ENCODE measurements around the gene LOX.

The LOX gene, protein sequence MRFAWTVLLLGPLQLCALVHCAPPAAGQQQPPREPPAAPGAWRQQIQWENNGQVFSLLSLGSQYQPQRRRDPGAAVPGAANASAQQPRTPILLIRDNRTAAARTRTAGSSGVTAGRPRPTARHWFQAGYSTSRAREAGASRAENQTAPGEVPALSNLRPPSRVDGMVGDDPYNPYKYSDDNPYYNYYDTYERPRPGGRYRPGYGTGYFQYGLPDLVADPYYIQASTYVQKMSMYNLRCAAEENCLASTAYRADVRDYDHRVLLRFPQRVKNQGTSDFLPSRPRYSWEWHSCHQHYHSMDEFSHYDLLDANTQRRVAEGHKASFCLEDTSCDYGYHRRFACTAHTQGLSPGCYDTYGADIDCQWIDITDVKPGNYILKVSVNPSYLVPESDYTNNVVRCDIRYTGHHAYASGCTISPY

DNA sequence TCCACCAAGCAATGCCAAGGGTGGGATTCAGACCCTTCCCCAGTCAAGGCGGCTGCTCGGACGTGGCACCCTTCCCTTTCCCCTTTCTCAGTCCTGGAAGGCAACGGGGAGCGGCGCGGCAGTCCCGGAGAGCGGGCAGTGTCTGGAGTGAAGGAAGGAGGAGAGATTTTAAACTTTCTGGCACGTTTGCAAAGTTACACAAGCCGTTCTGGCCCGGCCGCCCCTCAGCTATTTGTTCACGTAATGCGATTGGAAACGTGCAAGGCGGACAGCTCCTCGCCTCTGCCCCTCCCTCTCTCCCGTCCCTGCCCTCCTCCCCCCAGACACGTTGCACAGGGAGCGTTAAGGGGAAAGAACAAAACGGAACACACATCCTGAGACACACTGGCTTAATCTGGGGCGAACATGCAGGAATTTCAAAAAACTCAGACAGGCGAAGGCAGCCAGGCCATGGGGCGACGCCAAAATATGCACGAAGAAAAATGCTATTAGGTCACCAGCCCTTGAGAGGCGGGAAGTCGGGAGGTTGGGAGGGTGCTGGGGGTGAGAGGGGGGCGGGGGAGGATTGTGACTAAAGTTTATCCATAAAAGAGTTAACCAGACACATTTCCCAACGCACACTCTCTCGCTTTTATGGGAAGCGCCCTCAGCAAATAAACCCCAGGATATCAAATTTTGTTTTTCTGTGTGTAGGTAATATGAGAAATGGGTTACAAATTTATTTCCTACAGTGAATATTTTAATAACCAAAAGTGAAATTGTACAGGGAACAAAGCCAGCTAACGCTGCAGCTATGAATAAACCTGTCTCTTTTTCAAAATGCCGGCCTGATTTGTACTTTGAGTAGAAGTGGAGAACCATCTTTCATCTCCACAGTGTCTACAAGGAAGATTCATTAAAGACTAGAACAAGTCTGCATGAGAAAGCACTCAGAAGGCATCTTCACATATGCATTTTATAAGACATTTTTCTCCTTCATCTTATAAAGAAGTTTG is at the start of gene LOX:
LOX (minus strand) TSS at position 144 of the 995 bp plus-strand sequence. CDS start 274 bp downstream, outside the sequence.
- peak; percentile 73 for DNase-seq (ENCODE audit: low spot score)

DNA sequence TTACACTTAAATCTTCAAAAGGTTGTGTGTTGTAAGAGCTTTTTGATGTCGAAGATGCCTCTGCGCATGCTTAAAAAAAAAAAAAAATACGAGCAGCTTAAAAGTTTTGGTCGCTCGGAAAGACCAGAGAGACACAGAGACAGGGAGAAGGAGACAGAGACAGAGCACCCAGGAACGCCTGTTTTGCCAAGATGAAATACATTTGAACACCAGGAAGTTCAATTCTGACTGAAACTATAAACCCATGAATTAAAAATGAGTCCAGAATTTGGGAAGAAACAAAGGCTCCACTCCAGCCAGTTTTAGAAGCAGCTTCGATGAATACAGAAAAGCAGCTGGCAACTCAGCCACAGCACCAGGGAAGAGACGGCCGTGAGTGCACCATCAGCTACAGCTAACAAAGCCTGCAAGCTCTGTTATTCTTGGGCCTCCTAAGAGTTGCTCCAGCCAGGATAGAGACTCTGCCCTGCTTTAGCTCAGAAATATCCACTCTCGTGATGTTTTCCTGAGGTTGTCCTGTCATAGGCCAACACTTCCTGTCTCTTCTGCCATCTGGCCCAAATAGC is 48.8 kb upstream of the LOX start:
- no peak for DNase-seq (ENCODE audit: low spot score)

DNA sequence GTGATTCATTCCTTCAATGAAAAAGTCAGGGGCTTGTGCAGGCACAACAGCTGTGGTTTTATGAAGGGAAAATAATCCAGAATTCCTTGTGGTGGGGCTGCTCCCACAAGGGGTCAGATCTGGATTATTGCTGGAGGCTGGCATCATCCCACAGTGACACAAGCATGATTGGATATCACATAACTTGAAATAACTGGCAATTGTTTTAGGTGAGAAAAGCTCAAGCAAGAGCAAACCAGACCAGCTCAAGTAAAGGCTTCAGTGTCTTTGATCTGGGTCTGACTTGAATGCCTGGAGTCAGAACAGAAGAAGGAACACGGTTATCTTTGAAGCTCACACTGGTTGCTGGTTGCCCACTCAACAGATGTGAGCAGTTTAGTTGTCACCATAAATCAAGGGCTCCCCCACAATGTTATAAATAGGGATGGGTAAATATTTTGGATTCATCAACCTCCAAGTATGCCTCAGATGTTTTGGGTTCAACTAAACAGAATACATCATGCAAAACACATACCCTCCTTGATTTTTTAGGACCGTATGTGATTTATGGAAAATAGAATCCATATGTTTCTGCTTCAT is 48.2 kb upstream of the LOX start:
- DNase-seq (ENCODE audit: low spot score) = no peak

DNA sequence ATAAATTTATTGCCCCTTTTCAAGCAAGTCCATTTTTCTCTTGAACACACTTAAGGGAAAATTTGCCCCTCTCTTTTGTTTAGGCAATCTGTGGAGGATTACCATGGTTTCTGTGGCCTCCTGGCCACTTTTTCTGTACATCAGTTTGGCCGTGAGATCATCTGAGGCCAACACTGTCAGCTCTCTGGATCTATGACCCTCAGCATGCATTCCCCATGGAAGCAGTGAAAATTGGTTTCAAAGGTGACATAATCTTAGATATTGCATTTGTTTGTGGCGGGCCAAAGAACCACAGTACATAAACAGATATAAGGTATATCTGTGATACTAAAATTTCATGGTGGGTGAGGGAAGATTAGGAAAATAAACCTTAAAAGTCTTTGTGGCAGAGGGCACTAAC is 46.7 kb upstream of the LOX start:
- DNase-seq (ENCODE audit: low spot score) = no peak

DNA sequence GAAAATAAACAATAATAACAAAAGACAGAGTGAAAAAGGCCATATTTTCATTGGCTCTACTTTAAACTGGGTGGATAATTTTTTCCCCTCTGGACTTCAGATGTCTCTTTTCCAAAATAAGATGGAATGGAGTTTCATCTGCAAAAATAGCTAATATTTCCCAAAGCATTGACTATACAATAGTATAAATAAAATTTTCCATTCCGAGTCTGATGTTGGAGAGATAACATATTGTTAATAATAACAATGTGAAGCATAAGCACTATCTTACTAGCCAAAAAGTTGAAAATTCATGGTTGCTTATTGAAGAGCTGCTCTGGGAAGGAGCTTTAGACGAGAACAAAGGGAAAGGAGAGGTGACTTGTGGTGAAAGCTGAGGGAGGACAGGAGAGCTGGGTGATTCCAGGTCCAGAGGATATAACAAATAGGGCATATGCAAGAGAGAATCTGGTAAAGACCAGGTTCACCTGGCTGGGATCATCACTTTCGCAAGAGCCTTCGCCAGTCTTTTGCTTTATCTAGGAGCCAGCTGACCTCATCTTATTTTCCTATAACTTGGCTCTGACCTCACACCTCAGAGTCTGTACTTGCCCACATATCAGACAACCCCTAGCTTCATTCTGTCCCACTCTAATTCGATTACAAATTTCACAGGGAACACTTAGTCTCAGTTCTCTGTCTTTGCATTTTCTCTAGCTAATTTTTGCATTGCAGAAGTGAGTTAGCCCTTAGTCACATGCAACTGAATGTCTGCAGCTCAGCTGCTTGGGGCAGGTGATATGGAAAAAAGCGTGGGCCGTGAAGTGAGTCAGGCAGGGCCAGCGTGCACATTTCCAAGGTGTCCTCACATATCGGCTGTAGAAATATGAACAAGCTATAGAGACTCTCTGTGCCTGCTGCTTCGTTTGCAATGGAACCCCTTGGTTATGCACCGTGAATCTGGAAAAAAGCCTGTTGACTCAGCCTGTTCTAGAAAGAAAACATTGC is 43.7 kb upstream of the LOX start:
- no peak for DNase-seq (ENCODE audit: low spot score)

DNA sequence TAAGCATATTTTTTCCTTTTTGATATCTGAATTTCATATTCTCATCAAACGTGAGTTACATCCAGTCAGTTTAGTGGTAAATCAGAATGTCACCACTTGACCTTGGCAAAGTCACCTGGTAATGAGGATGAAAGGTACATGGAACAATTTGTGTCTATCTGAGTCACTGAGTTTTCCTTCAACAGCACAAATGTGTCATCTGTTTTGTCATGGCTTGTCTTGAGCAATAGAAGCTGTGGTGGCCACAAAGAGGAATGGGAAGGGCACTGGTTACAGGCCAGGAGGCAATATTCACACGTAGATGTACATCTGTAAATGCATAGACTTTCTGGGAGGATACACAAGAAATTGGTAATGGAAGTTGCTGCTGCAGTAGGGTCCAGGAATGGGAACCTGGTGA is 42.9 kb upstream of the LOX start:
- no peak for DNase-seq (ENCODE audit: low spot score)

DNA sequence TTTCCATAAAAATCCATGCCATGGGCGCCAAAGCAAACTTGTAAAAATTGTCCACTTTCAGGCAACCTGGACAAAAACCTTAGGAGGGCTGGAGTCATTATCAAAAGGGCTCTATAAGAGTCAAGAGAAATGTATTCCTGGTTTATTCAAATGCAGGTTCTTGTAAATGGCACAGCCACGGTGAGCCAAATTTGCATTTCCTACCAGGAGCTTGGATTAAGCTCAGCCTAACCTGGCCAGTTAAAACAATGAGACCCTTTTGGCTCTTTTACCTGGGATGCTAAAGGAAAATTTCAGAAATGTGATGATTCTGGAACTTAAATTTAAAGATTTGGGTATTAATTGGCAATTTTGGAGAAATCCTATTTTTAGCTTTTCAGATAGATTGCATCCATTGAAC is 42.4 kb upstream of the LOX start:
- no peak for DNase-seq (ENCODE audit: low spot score)

DNA sequence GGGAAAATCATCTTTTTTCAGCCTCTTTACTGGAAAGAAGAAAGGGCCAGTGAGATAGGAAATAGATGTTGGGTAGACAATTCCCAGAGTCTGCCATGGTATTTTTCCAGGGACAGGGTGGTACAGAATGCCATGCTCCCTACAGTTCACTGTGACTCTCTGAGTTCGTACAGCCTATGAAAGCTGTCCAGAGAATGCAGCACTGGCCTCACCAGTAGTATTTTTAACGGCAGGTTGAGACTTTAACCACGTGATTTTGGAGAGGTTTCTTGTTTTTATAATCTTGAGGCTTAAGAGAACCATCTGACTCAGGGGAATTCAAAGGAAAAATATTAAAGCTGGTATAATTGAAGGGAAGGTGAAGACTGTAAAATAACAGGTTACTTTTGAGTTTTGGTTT is 41.1 kb upstream of the LOX start:
- DNase-seq (ENCODE audit: low spot score) = no peak

DNA sequence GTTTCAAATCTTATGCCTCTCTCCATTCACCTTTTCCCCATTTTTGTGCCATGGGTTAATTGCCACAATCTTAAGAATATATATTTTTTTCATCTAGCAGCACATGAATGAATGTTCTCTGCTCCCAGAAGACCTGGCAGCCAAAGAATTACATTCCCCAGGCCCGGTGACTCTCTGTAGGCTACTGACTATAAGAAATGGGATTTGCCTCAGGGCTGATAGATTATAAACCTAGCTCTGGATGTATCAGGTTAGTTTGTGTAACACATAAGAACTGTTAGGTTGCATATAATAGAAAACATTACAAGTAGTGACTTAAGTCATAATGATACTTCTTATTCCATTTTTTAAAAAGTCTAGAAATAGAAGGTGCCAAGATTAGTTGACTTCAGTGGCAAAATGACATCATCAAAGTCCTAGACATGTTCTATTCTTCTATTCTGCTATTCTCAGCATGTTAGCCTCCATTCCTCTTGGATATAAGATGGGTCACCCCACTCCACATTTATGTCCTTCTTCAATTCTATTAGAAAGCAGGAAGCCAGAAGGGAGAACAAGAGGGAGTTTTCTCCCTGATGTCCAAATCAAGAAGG is 40.4 kb upstream of the LOX start:
- no peak for DNase-seq (ENCODE audit: low spot score)

DNA sequence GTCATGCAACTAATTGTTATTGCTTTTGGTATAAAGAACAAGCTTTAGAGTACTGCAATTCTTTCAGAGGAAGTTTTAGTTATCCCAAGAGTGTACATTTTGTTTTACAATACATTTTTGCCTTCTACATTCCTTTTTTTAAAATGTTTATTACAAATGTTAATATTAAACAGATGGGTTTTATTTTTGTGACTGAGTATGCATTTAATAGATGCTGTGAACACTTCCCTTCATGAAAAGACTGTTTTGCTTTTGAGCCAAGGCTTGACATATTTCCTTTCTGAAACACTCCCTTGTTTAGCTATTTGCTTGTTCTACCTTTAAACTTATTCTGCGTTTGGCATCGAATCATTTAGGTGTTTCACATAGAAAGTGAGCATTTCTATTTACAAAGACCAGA is 36.4 kb upstream of the LOX start:
- no peak for DNase-seq (ENCODE audit: low spot score)

DNA sequence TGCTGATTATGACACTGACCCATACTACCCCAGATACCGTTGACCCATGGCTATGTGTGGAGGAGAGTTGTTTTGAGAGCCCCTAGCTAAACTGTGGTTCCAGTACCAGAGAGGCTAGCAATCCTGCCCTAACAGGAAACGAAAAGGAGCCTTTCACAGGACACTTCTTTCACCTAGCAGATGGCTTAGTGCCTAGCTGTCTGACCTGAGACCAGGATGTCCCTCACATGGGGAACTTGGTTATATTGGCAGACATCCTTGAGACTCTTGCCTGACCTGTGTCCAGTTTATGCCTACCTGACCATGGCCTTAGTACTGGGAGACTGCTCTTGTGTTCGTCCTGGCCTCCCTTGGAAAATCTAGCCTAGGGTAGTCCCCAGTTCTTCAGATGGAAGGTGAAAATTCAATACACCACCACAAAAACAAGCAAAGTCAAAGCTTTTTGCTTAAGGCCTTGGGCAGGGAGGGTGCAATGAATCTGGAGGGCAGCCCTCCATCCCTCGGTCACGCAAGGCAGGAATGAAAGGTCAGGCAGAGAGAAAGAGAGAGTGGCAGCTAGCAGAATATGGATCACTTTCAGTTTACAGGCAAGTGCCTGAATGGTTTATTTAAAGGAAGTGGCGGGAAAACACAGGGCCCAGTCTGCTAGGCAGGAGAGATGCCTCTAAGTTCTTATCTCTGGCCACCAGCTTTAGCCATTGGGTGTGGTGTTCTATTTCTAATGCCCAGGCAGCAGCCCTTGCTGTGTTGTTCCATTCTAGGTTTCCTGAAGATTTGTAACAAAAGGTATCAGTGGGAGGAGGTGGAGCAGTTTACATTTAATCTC is 34.9 kb upstream of the LOX start:
- DNase-seq (ENCODE audit: low spot score) = no peak

DNA sequence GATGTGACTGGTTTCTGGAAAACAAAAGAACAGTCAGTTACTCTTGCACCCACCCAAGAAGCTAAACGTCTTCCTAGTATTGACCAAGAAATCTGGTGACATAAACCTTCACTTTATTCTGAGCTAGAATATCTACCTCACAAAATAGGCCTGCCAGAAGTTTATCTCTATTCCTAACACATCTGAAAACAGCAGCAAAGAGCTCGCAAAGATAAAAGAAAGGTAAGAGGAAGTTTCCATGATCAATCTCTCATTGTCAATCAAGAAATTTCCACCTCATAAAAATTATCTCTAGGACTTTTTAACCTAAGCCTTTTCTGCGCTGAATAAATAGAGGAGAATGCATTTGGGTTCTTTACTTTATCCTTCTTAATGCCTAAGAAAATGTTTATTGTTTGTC is 34.0 kb upstream of the LOX start:
- DNase-seq (ENCODE audit: low spot score) = no peak

DNA sequence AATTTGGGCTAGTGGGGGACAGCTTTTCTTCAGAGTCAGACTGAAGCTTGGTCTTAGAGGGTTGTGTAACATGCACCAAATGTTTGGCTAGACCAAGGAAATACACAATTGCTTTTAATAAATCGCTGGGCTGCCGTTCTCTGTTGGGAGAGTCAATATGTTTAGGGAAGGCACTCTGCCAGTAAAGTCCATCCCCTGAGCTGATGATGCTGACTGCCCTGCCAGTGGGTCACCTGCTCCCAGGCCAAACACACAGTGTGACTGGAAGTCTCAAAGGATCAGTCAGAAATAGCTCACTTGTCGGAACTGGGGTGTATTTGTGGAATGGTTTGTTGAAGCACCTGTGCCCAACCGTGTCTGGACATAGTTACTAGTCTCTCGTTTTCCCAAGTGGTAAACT is 33.4 kb upstream of the LOX start:
- DNase-seq (ENCODE audit: low spot score) = no peak

DNA sequence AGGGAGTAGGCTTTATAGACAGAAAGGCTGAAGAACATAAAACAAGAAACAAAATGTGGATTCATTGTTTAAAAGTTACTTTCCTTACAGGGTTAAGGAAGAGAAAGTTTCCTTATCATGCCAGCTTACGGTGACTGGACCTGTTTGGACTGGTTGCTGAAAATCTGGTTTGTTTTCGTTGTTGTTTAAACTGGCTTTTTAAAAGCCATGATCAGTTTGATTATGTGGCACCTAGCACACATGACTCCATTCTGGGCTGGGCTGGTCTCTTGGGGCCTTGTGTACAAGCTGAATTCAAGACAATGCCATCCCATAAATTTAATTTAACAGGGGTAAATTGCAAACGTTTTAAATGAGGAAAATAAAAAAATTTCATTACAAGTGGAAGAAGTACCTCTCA is 32.9 kb upstream of the LOX start:
- DNase-seq (ENCODE audit: low spot score) = no peak

DNA sequence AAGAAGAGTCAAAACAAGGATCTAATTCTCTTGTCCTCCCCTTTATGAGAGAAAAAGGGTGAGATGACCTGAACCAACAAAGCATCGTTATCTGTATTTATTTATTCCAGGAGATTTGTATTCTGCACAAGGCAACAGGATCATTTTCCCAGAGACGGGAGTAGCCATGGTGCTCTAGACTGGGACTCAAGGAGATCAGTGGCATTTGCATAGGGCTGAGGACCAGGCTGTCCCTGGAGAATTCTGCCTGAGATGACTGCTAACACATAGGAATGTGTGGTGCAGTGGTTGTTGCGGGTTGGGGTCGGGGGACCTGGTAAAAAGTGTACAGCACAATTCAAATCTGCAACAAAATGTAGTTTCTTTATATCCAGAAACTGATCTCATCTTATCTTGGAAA is 29.0 kb upstream of the LOX start:
- DNase-seq (ENCODE audit: low spot score) = no peak

DNA sequence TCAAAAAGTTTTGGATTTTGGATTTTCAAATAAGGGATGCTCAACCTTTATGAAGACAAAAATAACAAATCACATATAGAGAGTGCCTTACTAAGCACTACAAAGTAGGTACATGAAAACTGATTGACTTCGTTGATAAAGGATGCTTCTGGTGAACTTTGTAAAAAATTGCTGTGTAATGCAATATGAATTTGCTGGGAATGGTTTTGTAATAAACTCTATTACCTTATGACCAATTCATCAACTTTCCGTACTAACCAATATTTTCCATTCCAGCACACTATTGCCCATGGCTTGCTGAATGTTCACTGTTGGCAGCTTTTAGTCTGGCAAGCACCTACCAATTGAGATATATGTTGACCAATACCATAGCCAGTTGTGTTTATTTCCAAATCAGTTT is 27.9 kb upstream of the LOX start:
- no peak for DNase-seq (ENCODE audit: low spot score)

DNA sequence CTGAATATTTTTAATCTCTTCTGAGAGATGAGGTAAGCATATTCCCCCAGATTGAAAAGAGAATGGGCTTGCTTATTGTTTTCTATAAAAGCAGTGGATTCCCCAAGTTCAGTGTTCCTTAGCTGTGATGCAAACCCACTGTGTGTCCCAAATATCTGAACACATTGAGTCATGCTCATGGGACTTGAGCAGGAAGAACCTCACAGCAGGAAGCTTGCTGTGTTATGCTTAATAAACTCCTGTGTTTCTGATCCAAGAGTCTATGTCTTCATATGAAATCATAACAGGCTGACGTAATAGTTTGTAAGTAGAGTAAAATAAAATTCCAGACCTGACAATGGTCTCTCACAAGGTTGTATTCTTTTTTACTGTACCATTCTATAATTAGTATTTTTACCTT is 24.8 kb upstream of the LOX start:
- no peak for DNase-seq (ENCODE audit: low spot score)

DNA sequence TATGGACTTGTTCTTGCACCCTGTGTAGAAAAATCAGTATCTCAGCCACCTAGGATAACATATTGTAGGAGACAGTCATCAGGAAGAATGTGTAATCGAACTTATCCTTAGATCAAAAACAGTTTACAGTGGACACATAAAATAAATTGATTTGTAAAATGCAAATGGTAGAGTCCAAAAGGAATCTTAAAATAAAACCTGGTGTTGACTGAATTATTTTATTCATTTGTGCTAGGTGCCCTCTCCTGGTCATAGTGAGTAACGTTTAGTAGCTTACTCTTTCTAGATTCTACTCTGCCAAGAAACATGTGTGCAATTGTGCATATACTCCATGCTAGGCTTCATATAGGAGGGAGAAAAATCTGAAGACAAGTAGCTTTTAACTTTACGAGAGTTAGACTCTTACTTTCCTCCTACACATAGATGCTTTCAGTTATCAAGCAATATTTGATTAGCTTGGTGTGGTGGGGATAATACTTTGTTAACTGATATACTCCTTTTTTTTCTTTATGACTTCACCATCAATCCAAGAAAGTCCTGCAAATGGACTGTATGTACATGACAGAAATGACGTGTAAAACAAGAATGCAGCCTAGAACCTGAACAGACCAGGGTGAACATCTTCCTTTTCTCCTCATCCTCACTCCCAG is 23.7 kb upstream of the LOX start:
- DNase-seq (ENCODE audit: low spot score) = no peak

DNA sequence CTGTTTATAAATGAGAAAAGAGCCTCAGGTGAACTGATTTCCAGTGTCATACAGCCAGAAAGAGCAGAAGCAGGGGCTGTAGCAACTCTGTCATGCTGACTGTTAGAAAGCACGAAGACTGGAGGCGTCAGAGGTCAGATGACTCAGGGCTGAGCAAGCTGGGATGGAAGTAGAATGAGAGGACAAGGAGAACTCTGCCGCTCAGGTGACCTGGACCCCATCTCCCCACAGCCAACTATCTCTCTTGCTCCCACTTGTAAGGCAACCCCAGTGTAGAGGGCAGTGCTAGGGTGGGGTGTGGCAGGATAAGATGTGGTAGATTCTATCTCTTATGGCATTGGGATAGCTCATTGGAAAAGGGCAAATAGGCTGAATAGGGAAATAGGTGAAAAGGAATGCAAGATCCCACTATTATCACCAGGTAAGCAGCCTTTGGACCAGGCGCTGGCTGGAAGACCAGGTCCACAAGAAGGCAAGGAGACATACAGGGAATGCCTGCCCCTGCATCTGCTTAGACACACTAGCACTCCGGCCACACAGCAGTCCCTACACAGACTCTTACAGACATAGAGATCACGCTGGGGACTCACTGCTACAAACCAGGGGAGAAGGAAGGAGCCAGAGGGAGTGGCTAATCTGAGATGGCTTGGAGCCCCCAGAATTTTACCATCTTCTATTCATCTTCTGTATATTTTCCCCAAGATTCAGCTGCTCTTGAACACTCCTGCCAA is 21.2 kb upstream of the LOX start:
- no peak for DNase-seq (ENCODE audit: low spot score)

All from ecto neural progenitor cell (in vitro differentiated cells).